H7 (cell line): Measurements from ENCODE around the gene MTREX. TPM values are rescaled to one million over a fixed set of nuclear protein-coding genes. Genes with fewer than 3 reads are reported as not detected.

ENCODE experiments used
- DNase-seq: peaks from one replicate; pipeline ENCODE4 v3.0.0; 2012
- H3K27me3 ChIP-seq: 2 replicates; pipeline ENCODE4 v1.6.0; 2011; ENCODE audit warnings: mild to moderate bottlenecking, low read length; ENCODE audit not compliant: control insufficient read depth, insufficient read depth
- H3K36me3 ChIP-seq: replicated peaks from 2 replicates; pipeline ENCODE4 v1.5.1; 2011; ENCODE audit warnings: low read length; ENCODE audit not compliant: control insufficient read depth, insufficient read depth
- H3K4me3 ChIP-seq: 2 replicates; pipeline ENCODE4 v1.5.1; 2011; ENCODE audit warnings: low read depth, mild to moderate bottlenecking, control low read depth, low read length, moderate library complexity; ENCODE audit not compliant: insufficient read depth
- total RNA-seq: library from RNA; depleted of rRNA; stranded (reverse); fragments of >200 nt; shearing (Covaris generic); gene quantifications from 2 replicates; pipeline ENCODE4 v1.2.3, GENCODE V29; 2014

The MTREX gene
- total RNA-seq, 1 experiment from 2014 or later, result 71.2 TPM

DNA sequence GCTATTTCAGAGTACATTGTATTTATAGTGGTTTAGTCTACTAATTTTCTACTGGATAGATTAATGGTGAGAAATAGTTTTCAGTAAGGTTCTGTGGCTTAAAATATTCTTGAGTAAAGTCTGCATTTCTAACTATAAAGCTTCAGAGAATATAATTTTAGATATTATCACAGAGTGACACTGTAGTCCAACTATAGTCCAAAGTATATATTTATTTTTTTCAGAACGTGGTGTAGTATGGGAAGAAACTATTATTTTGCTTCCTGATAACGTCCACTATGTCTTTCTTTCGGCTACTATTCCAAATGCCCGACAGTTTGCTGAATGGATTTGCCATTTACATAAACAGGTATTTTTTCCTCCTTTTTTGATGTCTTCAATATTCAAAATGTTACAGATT is 35.3 kb downstream of the MTREX start:
- peaks cover 19% of the 10 kb centered on the region for H3K36me3 ChIP-seq
- H3K27me3 ChIP-seq, result no peaks in the 10 kb centered on the region
- H3K4me3 ChIP-seq, result no peak overlapping the region
- DNase-seq, result no peak

DNA sequence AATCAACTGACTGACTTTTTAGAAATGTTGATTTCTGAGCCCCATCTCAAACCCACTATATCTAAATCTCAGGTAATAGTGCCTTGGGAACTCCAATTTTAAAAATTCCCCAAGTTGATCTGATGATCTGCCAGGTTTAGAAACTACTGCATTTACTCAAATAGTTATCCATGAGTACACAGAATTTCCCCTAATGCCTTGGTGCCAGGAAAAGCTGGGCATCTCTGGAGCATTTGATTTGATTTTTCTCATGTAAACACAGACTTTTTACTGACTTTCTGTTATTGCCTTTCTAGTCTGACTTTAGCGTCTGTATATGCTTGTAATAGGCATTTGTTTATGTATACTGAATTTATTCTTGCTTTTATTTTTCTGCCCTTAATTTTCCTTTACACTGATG is 35.8 kb downstream of the MTREX start:
- H3K4me3 ChIP-seq, result no peak overlapping the region
- H3K27me3 ChIP-seq, result no peaks in the 10 kb centered on the region
- no peak for DNase-seq
- peaks cover 20% of the 10 kb centered on the region for H3K36me3 ChIP-seq

DNA sequence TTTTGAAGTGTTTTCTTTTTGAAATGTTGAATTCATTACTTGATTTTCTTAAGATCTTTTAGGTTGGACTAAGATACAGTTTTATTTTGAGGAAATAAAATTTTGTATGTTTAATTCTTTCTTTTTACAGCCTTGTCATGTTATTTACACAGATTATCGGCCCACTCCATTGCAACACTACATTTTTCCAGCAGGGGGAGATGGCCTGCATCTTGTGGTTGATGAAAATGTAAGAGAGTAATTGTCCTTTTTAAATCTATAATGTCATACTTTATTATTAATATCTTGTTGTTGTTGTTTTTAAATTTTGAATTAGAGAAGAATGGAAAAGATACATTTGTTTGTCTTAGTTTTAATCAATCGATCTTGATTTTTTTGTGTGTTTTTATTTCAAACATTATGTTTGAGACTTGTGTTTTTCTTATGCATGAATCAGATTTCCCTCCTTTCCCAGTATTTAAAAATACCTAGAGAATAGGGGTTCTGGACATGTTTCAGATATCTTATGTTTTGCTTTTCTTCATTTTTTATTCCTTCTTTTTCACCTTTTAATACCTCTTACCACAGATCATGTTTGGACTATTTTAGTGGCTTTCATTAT is 36.7 kb downstream of the MTREX start:
- DNase-seq, result peak; percentile 20
- no peak overlapping the region for H3K4me3 ChIP-seq
- H3K27me3 ChIP-seq, result no peaks in the 10 kb centered on the region
- peaks cover 20% of the 10 kb centered on the region for H3K36me3 ChIP-seq

DNA sequence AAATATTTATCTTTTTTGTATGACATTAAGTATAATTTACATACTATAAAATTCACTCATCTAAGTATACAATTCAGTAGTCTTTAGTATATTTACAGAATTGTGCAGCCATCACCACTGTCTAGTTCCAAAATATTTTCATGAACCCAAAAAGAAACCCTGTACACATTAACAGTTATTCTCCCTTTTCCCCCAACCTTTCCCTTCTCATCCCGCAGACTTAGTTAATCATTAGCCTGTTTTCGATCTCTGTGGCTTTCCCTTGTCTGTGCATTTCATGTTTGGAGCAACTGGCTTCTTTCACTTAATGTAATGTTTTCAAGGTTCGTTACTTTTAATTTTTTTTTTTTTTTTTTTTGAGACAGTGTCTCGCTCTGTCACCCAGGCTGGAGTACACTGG is 37.5 kb downstream of the MTREX start:
- Histone ChIP-seq H3K36me3 (peaks cover 20% of the 10 kb centered on the region), H3K27me3 (no peaks in the 10 kb centered on the region), H3K4me3 (no peak overlapping the region)
- DNase-seq, result no peak

DNA sequence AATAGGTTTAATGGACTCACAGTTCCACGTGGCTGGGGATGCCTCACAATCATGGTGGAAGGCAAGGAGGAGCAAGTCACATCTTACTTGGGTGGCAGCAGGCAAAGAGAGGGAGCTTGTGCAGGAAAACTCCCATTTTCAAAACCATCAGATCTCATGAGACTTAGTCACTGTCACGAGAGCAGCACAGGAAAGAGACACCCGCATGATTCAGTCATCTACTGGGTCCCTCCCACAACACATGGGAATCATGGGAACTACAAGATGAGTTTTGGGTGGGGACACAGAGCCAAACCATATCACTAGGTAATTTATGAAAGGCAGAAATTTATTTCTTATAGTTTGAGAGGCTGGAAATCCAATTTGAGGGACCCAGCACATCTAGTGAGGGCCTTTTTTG is 40.0 kb downstream of the MTREX start:
- no peak for DNase-seq
- no peaks in the 10 kb centered on the region for H3K27me3 ChIP-seq
- H3K36me3 ChIP-seq, result peaks cover 18% of the 10 kb centered on the region
- H3K4me3 ChIP-seq, result no peak overlapping the region

DNA sequence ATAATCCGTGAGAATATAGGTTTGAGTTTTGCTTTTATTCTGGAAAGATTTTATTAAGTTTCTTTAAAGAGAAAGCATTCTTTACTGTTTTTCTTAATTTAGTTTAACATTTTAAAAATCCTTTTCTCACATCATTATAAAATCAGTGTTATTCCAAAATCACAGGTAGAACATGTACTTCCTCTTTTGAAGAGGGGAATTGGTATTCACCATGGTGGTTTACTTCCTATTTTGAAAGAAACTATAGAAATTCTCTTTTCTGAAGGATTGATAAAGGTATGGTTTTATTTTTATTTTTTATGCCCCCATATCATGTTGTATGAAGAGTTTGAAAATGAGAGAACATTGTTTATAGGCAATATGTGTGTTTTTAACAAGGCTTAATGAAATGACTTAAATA is 43.0 kb downstream of the MTREX start:
- DNase-seq, result no peak
- no peaks in the 10 kb centered on the region for H3K27me3 ChIP-seq
- H3K36me3 ChIP-seq, result peaks cover 26% of the 10 kb centered on the region
- H3K4me3 ChIP-seq, result no peak overlapping the region

DNA sequence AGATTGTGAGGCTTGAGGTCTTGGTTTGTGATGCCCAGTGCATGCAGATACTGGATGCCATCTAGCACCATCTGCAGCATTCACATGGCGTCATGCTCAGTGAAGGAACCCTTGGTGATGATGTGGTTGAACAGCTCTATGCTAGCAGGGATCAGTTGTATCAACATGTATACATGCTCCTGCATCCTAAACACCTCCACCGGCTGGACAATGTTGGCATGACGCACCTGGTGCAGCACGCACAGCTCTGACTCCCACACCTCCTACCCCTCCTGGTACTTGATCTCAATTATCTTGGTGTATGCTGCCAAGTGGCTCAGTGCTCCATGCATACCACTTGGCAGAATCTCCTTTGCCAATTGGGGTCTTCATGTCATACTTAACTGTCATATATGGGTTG is 49.1 kb downstream of the MTREX start:
- H3K36me3 ChIP-seq, result peaks cover 22% of the 10 kb centered on the region
- no peaks in the 10 kb centered on the region for H3K27me3 ChIP-seq
- H3K4me3 ChIP-seq, result no peak overlapping the region
- DNase-seq, result no peak

DNA sequence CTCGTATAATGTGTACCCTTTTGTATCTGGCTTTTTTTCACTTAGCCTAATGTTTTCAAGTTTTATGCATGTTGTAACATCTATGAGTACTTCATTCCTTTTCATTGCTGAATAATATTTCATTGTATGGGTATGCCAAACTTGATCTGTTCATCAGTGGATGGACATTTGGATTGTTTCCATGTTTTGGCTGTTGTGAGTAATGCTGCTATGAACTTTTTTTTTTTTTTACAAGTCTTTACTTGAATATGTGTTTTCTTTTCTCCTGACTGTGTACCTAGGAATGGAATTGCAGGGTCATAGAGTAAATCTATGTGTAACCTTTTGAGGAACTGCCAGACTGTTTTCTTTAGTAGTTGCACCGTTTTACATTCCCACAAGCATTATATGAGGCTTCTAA is 52.4 kb downstream of the MTREX start:
- Histone ChIP-seq H3K4me3 (no peak overlapping the region), H3K27me3 (no peaks in the 10 kb centered on the region), H3K36me3 (peaks cover 9% of the 10 kb centered on the region)
- DNase-seq, result no peak

DNA sequence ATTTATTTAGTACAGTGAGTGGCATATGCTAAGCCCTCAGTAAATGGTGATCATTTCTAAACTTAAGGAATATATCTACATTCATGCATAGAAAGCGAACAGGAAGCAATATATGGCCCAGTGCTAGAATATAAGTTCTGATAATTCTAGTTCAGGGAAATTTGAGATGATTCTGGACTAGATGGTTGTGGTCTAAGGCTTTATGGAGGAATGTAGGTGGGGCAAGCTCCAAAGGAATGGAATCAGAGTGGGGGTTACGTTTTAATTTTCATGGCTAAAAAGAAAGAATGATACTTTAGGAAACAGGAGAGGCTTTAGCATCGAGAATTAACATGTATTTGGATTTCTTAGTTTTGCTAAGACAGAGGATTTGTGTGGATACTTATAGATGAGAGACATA is 56.1 kb downstream of the MTREX start:
- Histone ChIP-seq H3K4me3 (no peak overlapping the region), H3K36me3 (peaks cover 5% of the 10 kb centered on the region), H3K27me3 (no peaks in the 10 kb centered on the region)
- DNase-seq, result no peak

DNA sequence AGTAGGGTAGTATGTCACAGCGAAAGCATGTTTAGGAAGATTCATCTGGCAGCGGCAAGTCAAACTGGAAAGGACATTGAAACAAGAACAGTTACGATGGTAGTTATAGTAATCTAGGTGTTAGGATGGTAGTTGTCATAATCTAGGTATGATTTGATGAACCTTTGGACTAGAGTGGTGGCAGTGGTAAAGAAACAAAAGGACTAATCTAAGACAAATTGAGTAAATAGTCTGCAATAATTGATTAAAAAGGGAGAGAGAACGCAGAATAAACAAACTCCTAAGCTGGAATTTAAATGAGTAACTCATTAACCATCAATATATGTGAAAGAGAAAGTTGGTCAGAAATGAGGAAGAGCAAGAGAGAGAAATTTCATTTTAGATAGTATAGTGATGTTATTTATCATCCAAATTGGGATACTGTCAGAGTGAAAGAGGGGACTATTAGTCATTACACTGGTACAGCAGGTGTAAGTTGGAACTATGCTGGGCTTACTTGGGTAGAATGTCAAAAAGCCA is 56.8 kb downstream of the MTREX start:
- Histone ChIP-seq H3K27me3 (no peaks in the 10 kb centered on the region), H3K4me3 (no peak overlapping the region), H3K36me3 (peaks cover 2% of the 10 kb centered on the region; the same call in 1 of the 2 replicates)
- DNase-seq, result no peak

DNA sequence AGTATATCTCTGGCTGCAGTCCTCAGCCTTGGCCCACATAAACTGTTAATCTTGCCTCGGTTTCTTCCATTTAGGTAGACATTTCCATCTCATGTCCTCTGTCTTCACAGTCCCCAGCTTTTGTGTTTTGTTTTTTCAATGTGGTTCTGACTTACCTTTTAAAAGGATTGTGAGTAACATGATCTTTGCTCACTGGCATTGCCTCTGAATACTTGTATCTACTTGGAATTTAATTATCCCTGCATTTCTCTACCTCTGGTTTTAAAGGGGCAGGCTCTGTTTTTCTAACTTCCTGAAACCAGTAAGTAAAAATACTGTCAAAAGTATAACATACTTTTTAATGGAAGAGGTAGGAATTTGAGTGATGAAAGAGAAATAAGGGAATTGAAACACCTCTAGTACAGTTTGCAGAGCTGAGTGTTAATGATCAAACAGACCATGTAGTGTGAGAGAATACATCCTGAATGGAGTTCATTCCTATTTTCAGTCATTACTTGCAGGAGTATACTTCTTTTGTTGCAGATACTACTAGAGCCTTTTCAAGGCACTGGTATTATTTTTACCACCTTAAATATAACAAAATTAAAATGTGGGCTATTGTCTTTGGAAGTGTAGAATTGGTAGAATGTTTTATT is 62.6 kb downstream of the MTREX start:
- no peak for DNase-seq
- peaks cover 5% of the 10 kb centered on the region for H3K36me3 ChIP-seq

DNA sequence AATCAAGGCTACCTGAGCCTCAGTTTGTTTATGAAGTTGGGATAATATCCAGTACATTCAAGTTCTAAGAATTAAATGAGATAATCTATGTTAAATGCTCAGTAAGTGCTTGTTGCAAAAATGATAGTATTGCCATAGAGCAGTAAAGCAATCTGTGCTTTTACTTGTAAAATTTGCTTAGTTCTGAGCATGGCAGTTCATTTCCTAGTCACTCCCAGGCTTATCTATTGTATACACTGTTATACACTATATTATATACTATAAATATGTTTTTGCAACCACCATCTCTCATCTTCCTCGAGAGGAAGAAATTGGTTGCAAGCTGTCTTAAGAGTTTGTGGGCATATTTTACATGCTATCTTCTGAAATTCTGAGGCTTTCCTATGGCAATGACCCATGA is 63.4 kb downstream of the MTREX start:
- no peak overlapping the region for H3K4me3 ChIP-seq
- H3K36me3 ChIP-seq, result peaks cover 5% of the 10 kb centered on the region
- H3K27me3 ChIP-seq, result no peaks in the 10 kb centered on the region
- DNase-seq, result no peak

More for the DNA sequence above, 62.6 kb downstream of the MTREX start:
- Histone ChIP-seq H3K27me3 (no peaks in the 10 kb centered on the region), H3K4me3 (no peak overlapping the region)

DNA sequence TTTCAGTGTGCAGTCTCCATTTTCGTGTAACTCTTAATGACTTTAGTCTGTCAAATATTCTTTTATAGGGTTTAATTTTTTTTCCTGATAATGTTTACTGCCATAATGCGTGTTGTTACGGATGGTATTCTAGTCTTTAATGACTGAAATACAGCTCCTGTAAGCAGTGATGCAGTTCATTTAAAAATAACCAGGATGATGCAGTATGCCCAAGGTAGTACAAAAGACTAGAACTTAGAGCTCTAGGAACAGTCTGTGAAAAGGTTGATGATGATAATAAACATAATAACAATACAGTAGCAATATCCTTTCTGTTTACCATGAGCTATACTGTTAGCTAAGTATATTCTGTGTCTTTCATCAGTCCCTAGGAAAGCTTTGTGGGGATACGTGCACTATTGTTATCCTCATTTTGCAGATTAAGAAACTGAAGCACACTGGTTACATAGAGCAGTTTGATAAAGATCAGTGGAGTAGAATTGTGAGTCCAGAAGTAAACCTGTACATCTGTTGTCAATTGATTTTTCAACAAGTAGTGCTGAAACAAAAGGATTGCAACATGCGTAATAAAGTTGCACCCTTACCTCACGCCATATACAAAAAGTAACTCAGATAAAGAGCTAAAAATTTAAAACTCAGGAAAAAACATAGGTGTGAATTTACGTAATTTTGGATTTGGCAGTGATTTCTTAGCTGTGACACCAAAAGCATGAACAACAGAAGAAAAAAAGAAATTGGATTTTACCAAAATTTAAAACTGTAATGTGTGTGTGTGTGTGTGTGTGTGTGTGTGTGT is 64.5 kb downstream of the MTREX start:
- Histone ChIP-seq H3K4me3 (no peak overlapping the region), H3K36me3 (peaks cover 5% of the 10 kb centered on the region)
- DNase-seq, result no peak

DNA sequence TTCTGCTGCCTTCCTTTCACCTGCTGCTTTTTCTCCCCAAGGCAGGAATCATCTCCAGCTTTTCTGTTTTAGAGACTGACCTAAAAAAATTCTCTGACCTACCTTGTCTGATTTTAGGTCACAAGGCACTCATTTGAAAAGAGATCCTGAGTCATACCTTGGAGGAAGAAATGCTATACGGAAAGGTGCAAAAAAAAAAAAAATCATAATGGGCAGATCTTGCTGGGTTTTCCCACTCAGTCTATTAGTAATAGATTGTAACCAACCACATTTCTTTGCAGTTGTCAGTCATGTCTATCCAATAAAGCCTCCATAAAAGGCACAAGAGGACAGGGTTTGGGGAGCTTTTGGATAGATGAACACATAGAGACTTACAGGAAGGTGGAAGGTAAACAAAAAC is 70.0 kb downstream of the MTREX start:
- DNase-seq, result no peak
- Histone ChIP-seq H3K27me3 (no peaks in the 10 kb centered on the region), H3K4me3 (no peak overlapping the region), H3K36me3 (peaks cover 9% of the 10 kb centered on the region)

More for the DNA sequence above, 64.5 kb downstream of the MTREX start:
- no peaks in the 10 kb centered on the region for H3K27me3 ChIP-seq

DNA sequence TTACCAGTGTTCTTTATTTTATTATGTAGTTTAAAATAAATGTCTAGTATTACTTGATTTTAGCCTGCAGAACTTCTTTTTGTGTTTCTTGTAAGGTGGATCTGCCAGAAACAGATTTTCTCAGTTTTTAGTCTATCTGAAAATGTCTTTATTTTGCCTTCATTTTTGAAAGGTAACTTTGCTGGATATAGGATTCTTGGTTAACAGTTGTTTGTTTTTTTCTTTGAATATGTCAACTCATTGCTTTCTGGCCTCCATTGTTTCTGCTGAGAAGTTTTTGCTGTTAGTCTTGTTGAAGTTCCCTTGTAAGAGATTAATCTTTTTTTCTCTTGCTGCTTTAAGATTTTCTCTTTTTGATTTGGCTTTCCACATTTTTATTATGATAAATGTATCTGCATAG is 75.5 kb downstream of the MTREX start:
- no peak for DNase-seq

More for the DNA sequence above, 75.5 kb downstream of the MTREX start:
- no peak overlapping the region for H3K4me3 ChIP-seq
- no peaks in the 10 kb centered on the region for H3K27me3 ChIP-seq
- H3K36me3 ChIP-seq, result peaks cover 2% of the 10 kb centered on the region
